ENCODE results near the gene CAMSAP1. TPM values are rescaled to one million over a fixed set of nuclear protein-coding genes. Genes with fewer than 3 reads are reported as not detected.

Gene CAMSAP1
- total and polyA plus RNA-seq, 7 donors = 2.3 to 37.7 (median 19.4) TPM

DNA sequence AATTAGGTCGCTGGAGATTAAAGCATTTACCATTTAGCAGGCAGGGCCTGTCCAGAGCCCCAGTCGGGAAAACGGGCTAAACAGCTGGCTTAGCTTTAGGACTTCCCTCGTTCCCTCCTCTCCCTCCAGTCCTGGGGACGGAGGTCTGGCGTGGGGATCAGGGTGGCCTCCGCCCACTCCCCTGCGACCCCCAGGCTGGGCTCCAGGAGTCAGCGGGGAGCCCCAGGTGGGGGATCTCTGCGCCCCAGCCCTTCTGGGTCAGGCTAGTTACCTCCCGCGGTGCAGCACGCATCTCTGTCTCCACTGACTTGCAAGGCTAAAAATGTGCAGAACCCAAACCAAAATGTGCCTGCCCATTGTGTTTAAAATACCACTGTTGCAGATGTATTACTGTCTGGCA lies 16.2 kb upstream of the CAMSAP1 start:
- Histone ChIP-seq H3K4me3 (no peak overlapping the region), H3K27me3 (no peaks in the 10 kb centered on the region), H3K4me1 (peaks cover 0 to 3% (median 0%) of the 10 kb centered on the region in 4 donors), H3K36me3 (peaks cover 0 to 19% (median 2%) of the 10 kb centered on the region in 4 donors), H3K9me3 (no peaks in the 10 kb centered on the region), H3K27ac (no peak overlapping the region)
- DNase-seq = no peak
- intact Hi-C loops (cut with DNase I) = no loop called here
- no peak for TF ChIP-seq CTCF (IDR thresholded peaks at IDR 0.05)
- TF ChIP-seq EP300 (IDR thresholded peaks at IDR 0.05) = no peak
- no peak for TF ChIP-seq POLR2AphosphoS5 (IDR thresholded peaks at IDR 0.05)
- TF ChIP-seq POLR2A (IDR thresholded peaks at IDR 0.05) = no peak
- 95 to 96% methylated on average over 13 of the region's 13 CpGs for WGBS, 2 donors

DNA sequence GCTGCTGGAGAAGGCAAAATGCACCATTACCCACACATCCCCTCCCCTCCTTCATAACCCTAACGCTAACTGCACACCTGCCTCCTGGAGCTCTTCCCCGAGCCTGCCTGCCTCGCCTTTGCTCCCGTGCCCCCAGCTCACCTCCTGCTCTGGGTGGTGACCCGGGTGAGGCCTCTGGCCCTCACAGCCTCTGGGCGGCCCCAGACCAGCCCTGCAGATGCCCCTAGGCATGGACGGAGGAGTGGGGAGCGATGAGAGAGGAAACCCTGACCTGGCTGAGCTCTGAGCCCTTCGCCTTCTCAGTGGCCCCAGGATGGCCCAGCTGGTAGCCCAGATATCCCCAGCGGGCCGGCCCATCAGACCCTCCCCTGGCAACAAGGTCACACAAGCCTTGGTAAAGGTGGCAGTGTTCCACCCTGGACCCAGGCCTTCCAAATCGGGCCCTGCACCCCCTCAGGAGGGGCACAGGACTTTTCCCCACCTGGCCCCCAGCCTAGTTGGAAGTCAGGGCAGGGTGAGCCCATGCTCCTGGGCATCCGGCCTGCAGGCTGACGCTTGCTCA lies 14.5 kb upstream of the CAMSAP1 start:
- TF ChIP-seq EP300 (IDR thresholded peaks at IDR 0.05) (no peak), POLR2AphosphoS5 (IDR thresholded peaks at IDR 0.05) (no peak), CTCF (IDR thresholded peaks at IDR 0.05) (no peak), POLR2A (IDR thresholded peaks at IDR 0.05) (no peak)
- Histone ChIP-seq H3K27ac (no peak overlapping the region), H3K4me1 (no peaks in the 10 kb centered on the region), H3K9me3 (peaks cover 0 to 10% (median 3%) of the 10 kb centered on the region in 4 donors), H3K4me3 (no peak overlapping the region), H3K36me3 (peaks cover 0 to 18% (median 2%) of the 10 kb centered on the region in 4 donors), H3K27me3 (no peaks in the 10 kb centered on the region)
- intact Hi-C loops (cut with DNase I) = no loop called here
- 76 to 90% methylated on average over 14 of the region's 14 CpGs for WGBS, 2 donors
- no peak for DNase-seq

DNA sequence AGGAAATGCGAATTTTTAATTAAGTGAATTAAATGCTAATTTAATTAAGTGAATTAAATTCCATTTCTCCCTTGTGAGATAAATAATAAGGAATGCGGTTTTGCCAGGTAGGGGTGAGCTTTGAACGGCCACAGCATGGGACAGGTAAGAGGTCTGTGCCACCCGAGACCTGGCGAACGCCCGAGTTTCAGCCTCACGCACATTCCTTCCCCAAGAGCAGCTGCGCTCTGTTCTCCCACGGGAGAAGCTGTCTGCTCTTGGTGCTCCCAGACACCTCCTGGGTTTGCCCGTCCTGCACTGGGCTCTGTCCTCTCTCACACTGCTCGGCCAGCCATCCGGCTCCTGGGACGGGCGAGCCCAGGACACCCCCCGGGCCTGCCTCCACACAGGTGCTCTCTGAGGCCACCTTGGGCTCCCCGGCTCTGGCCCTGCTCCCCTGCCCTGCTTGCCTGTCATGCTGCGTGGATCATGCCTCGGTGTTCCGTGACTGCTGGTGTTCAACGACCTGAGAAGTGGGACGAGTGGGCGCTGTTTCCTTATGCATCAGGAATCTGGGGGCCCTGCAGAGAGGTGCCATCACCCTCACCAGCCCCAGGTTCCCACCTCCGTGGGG lies 13.7 kb upstream of the CAMSAP1 start:
- DNase-seq = peak; percentile 59
- Histone ChIP-seq H3K4me1 (no peaks in the 10 kb centered on the region), H3K36me3 (peaks cover 0 to 16% (median 4%) of the 10 kb centered on the region in 4 donors), H3K4me3 (no peak overlapping the region), H3K27ac (no peak overlapping the region), H3K9me3 (peaks cover 0 to 17% (median 3%) of the 10 kb centered on the region in 4 donors), H3K27me3 (no peaks in the 10 kb centered on the region)
- no peak for TF ChIP-seq CTCF (IDR thresholded peaks at IDR 0.05)
- TF ChIP-seq POLR2AphosphoS5 (IDR thresholded peaks at IDR 0.05) = no peak
- no peak for TF ChIP-seq EP300 (IDR thresholded peaks at IDR 0.05)
- TF ChIP-seq POLR2A (IDR thresholded peaks at IDR 0.05) = no peak
- WGBS, 2 donors = 86 to 90% methylated on average over 24 of the region's 24 CpGs
- intact Hi-C loops (cut with DNase I) = no loop called here

DNA sequence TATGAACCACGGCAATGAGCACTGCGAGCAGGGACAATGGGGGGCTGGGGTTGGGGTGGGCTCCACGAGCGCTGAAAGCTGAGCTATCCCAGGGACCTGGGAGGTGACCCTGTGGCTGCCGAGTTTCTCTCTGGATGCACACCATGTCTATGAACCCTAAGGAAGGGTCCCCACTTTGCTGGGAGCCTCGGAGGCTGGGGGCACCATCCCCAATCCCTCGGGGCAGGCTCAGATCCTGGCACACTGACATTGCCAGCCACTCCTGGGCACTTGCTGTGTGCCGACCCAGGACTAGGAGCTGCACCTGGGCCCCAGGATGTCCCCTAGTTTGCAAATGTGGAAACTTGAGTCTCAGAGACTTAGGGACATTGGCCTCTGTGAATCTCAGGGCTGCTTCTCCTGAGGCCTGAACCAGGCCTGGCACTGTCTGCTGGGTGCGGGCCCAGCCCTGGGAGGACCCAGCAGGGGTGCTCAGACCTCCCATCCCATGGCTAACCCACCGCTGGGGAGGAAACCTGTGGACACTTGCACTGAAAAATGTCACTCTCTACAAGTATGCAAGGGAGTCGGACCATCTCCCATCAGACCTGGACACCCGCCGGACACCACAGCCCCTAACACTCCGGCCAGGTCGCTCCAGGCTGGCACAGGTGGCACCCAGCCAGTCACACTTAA lies 13.0 kb upstream of the CAMSAP1 start:
- peak; percentile 25 for DNase-seq
- H3K36me3 ChIP-seq = peaks cover 5 to 22% (median 11%) of the 10 kb centered on the region in 4 donors
- no peak overlapping the region for H3K27ac ChIP-seq
- 93 to 96% methylated on average over 15 of the region's 15 CpGs for whole genome bisulfite sequencing, 2 donors
- intact Hi-C loops (cut with DNase I) = no loop called here
- peaks cover 0 to 17% (median 6%) of the 10 kb centered on the region in 4 donors for H3K9me3 ChIP-seq
- no peaks in the 10 kb centered on the region for H3K4me1 ChIP-seq
- no peak overlapping the region for H3K4me3 ChIP-seq
- H3K27me3 ChIP-seq = no peaks in the 10 kb centered on the region
- TF ChIP-seq POLR2A (IDR thresholded peaks at IDR 0.05) (no peak), EP300 (IDR thresholded peaks at IDR 0.05) (no peak), CTCF (IDR thresholded peaks at IDR 0.05) (no peak), POLR2AphosphoS5 (IDR thresholded peaks at IDR 0.05) (no peak)
